ENCODE data around the gene ZNF516. TPM values are rescaled to one million over a fixed set of nuclear protein-coding genes. Genes with fewer than 3 reads are reported as not detected.

ZNF516 gene
- polyA plus RNA-seq, 3 donors, result 5.0 to 41.9 (median 8.6) TPM

- Histone ChIP-seq H2AFZ (ENCODE audit: insufficient read depth, low read depth, low read length, poor library complexity, severe bottlenecking) (no peak overlapping the region), H3K27ac (ENCODE audit: low read depth in 1 of 2, low read length in 2 of 2) (no peak overlapping the region), H3K9ac (ENCODE audit: insufficient read depth, low read length, poor library complexity, severe bottlenecking) (no peak overlapping the region), H3K79me2 (ENCODE audit: insufficient read depth, low read length) (peaks cover 62% of the 10 kb centered on the region), H4K20me1 (ENCODE audit: insufficient read depth, low read length) (peaks cover 97% of the 10 kb centered on the region), H3K4me1 (ENCODE audit: control insufficient read depth in 1 of 2, insufficient read depth in 2 of 2, low read length in 2 of 2) (no peaks in the 10 kb centered on the region), H3K9me3 (replicated peaks in 1 of 2; ENCODE audit: control insufficient read depth in 1 of 2, insufficient read depth in 1 of 2, low read length in 2 of 2) (no peaks in the 10 kb centered on the region), H3K4me2 (replicated peaks; ENCODE audit: extremely low read depth, low read length, poor library complexity, severe bottlenecking) (no peak overlapping the region), H3K27me3 (ENCODE audit: control insufficient read depth in 2 of 2, insufficient read depth in 2 of 2, low read length in 2 of 2) (no peaks in the 10 kb centered on the region), H3K36me3 (replicated peaks in 1 of 2; ENCODE audit: control insufficient read depth in 1 of 2, insufficient read depth in 2 of 2, low read length in 2 of 2) (peaks cover 73 to 96% of the 10 kb centered on the region in 2 donors), H3K4me3 (replicated peaks in 1 of 3; ENCODE audit: low read depth in 2 of 3, low read length in 3 of 3) (no peak overlapping the region)
- WGBS (ENCODE audit: insufficient coverage), result 98% methylated on average over 5 of the region's 14 CpGs
- Mint-ChIP-seq H3K36me3 (peaks cover 80 to 83% of the 10 kb centered on the region in 2 donors), H3K4me1 (peaks cover 2% of the 10 kb centered on the region), H3K27ac (no peak overlapping the region), H3K9me3 (peaks cover 0 to 1% (median 0%) of the 10 kb centered on the region in 7 donors), H3K27me3 (ENCODE audit: low read depth in 3 of 3) (no peaks in the 10 kb centered on the region), H3K4me3 (no peak overlapping the region)
- intact Hi-C loops (cut with micrococcal nuclease), result no loop called here
- no peak for TF ChIP-seq CTCF (IDR thresholded peaks at IDR 0.05)
- no peak for DNase-seq
Observed at GRCh38 chr18:76364282-76365259, 130.5 kb downstream of the ZNF516 start.

GRCh38 chr18:76363436-76364120, 131.5 kb downstream of the ZNF516 start:
- H3K36me3 Mint-ChIP-seq, result peaks cover 80 to 83% of the 10 kb centered on the region in 2 donors
- H3K27me3 Mint-ChIP-seq (ENCODE audit: low read depth in 3 of 3), result no peaks in the 10 kb centered on the region
- intact Hi-C loops (cut with micrococcal nuclease), result no loop called here
- 98% methylated on average over 8 of the region's 12 CpGs for WGBS (ENCODE audit: insufficient coverage)
- Histone ChIP-seq H3K9me3 (replicated peaks in 1 of 2; ENCODE audit: control insufficient read depth in 1 of 2, insufficient read depth in 1 of 2, low read length in 2 of 2) (no peaks in the 10 kb centered on the region), H3K27me3 (ENCODE audit: control insufficient read depth in 2 of 2, insufficient read depth in 2 of 2, low read length in 2 of 2) (no peaks in the 10 kb centered on the region), H3K9ac (ENCODE audit: insufficient read depth, low read length, poor library complexity, severe bottlenecking) (no peak overlapping the region), H3K27ac (ENCODE audit: low read depth in 1 of 2, low read length in 2 of 2) (no peak overlapping the region), H3K4me2 (replicated peaks; ENCODE audit: extremely low read depth, low read length, poor library complexity, severe bottlenecking) (no peak overlapping the region), H3K36me3 (replicated peaks in 1 of 2; ENCODE audit: control insufficient read depth in 1 of 2, insufficient read depth in 2 of 2, low read length in 2 of 2) (peaks cover 77 to 96% of the 10 kb centered on the region in 2 donors), H3K4me1 (ENCODE audit: control insufficient read depth in 1 of 2, insufficient read depth in 2 of 2, low read length in 2 of 2) (no peaks in the 10 kb centered on the region), H3K4me3 (replicated peaks in 1 of 3; ENCODE audit: low read depth in 2 of 3, low read length in 3 of 3) (no peak overlapping the region), H3K79me2 (ENCODE audit: insufficient read depth, low read length) (peaks cover 52% of the 10 kb centered on the region), H2AFZ (ENCODE audit: insufficient read depth, low read depth, low read length, poor library complexity, severe bottlenecking) (no peak overlapping the region), H4K20me1 (ENCODE audit: insufficient read depth, low read length) (peaks cover 97% of the 10 kb centered on the region)
- peak overlapping the region in 2 of 7 donors; percentile 11 to 72 for H3K27ac Mint-ChIP-seq
- peaks cover 0 to 1% (median 0%) of the 10 kb centered on the region in 7 donors for H3K9me3 Mint-ChIP-seq
- no peaks in the 10 kb centered on the region for H3K4me1 Mint-ChIP-seq
- H3K4me3 Mint-ChIP-seq, result no peak overlapping the region
- DNase-seq, result no peak
- no peak for TF ChIP-seq CTCF (IDR thresholded peaks at IDR 0.05)
